22Rv1 (cell line): Measurements from ENCODE around the gene COPE.

ENCODE experiments used
- ZFX ChIP-seq: fragments of 450-650 bp; IDR thresholded peaks from 2 replicates; pipeline ENCODE4 v1.6.1; 2017; ENCODE audit warnings: antibody characterized with exemption, borderline replicate concordance
- TF ChIP-seq, protein P1 (sequence below): fragments of 450-650 bp; IDR thresholded peaks from 2 replicates; pipeline ENCODE4 v1.5.1; 2017; ENCODE audit warnings: mild to moderate bottlenecking

DNA sequence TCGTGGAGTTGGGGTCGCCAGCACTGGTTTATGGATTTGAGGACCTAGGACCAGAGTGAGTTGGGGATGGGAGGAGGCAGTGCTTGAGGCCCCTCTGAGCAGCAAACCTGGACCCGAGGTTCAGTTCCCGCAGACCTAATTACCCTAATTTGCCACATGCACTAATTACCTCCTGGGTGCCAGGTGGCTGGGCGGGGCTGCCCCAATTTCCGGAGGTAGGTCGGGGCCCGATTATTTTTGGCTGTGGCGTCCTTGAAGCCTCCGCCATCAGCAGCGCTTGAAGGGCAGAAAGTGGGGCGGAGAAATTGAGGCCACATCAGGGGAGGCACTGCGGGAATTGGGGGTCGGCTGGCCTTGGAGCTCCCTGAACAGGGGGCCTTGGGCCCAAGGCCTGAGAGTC is 27.7 kb upstream of the COPE start:
- TF ChIP-seq, protein P1, sequence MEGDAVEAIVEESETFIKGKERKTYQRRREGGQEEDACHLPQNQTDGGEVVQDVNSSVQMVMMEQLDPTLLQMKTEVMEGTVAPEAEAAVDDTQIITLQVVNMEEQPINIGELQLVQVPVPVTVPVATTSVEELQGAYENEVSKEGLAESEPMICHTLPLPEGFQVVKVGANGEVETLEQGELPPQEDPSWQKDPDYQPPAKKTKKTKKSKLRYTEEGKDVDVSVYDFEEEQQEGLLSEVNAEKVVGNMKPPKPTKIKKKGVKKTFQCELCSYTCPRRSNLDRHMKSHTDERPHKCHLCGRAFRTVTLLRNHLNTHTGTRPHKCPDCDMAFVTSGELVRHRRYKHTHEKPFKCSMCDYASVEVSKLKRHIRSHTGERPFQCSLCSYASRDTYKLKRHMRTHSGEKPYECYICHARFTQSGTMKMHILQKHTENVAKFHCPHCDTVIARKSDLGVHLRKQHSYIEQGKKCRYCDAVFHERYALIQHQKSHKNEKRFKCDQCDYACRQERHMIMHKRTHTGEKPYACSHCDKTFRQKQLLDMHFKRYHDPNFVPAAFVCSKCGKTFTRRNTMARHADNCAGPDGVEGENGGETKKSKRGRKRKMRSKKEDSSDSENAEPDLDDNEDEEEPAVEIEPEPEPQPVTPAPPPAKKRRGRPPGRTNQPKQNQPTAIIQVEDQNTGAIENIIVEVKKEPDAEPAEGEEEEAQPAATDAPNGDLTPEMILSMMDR, result no peak
- TF ChIP-seq ZFX, result no peak
